Stimulated activated CD4-positive, alpha-beta T cell treated with anti-CD3 and anti-CD28 coated beads, Interleukin-2, amount 100 ng/mL, for 4 hours (primary cell): ENCODE results near the gene CFI.
"Not testable (repeated sequence)": the region's sequence is repeated elsewhere in the genome, so short reads cannot be mapped to it uniquely, and the experiment has no call there.

Experiments used
- DNase-seq: peaks from one replicate; pipeline ENCODE4 v3.0.0-alpha.2; 2020; ENCODE audit warnings: low read depth

CFI gene

GRCh38 chr4:109795059-109795458 is 6.7 kb downstream of the CFI start:
- no peak for DNase-seq

- no peak for DNase-seq
Observed at GRCh38 chr4:109787807-109788206, 14.0 kb downstream of the CFI start.

- DNase-seq = no peak
Observed at GRCh38 chr4:109786846-109787245, 15.0 kb downstream of the CFI start.

- not testable (repeated sequence) for DNase-seq
Observed at GRCh38 chr4:109782092-109782491, 19.7 kb downstream of the CFI start.

- no peak for DNase-seq
Observed at GRCh38 chr4:109764789-109765402, 36.9 kb downstream of the CFI start.

- no peak for DNase-seq
Observed at GRCh38 chr4:109764376-109764775, 37.4 kb downstream of the CFI start.

- no peak for DNase-seq
Observed at GRCh38 chr4:109760682-109761081, 41.1 kb downstream of the CFI start.

- DNase-seq = no peak
Observed at GRCh38 chr4:109755656-109756055, 46.1 kb downstream of the CFI start.

- DNase-seq = no peak
Observed at GRCh38 chr4:109754093-109754857, 47.5 kb downstream of the CFI start.

GRCh38 chr4:109752525-109752924 is 49.3 kb downstream of the CFI start:
- no peak for DNase-seq

GRCh38 chr4:109751852-109752251 is 49.9 kb downstream of the CFI start:
- DNase-seq = no peak

GRCh38 chr4:109750652-109751244 is 51.1 kb downstream of the CFI start:
- DNase-seq = no peak

- no peak for DNase-seq
Observed at GRCh38 chr4:109749388-109750082, 52.3 kb downstream of the CFI start.

GRCh38 chr4:109748114-109748513 is 53.7 kb downstream of the CFI start:
- DNase-seq = no peak

GRCh38 chr4:109746728-109747127 is 55.1 kb downstream of the CFI start:
- DNase-seq = no peak

GRCh38 chr4:109745830-109746229 is 56.0 kb downstream of the CFI start:
- DNase-seq = no peak

GRCh38 chr4:109739547-109739946 is 62.3 kb downstream of the CFI start:
- DNase-seq = no peak

- DNase-seq = no peak
Observed at GRCh38 chr4:109738104-109738872, 63.5 kb downstream of the CFI start.

- no peak for DNase-seq
Observed at GRCh38 chr4:109735566-109736365, 66.0 kb downstream of the CFI start.

GRCh38 chr4:109733728-109734127 is 68.1 kb downstream of the CFI start:
- no peak for DNase-seq
